SHP77 (cell line): ENCODE measurements around the gene YWHAE.
A peak's percentile ranks its signal among the peaks of the same experiment; 100 is the strongest.
"Not testable (repeated sequence)": the region's sequence is repeated elsewhere in the genome, so short reads cannot be mapped to it uniquely, and the experiment has no call there.

Experiments used
- DNase-seq, 2 experiments: peaks; one replicate each; lab custom pipeline; 2025; lab: John Stamatoyannopoulos, UW

YWHAE gene

GRCh38 chr17:1373707-1374237 is 26.2 kb downstream of the YWHAE start:
- DNase-seq, result no peak

DNA sequence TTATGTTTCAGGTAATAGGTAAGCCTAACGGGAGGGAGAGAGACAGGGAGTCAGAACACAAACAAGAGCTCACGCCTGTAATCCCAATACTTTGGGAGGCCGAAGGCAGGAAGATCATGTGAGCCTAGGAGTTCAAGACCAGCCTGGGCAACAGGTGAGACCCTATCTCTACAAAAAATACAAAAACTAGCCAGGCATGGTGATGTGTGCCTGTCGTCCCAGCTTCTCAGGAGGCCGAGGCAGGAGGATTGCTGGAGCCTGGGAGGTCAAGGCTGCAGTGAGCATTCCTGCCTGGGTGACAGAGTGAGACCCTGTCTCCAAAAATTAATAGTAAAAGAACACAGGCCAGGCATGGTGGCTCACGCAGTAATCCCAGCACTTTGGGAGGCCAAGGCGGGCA is 27.4 kb downstream of the YWHAE start:
- DNase-seq, result no peak

GRCh38 chr17:1371893-1372590 is 28.0 kb downstream of the YWHAE start:
- DNase-seq, result no peak

DNA sequence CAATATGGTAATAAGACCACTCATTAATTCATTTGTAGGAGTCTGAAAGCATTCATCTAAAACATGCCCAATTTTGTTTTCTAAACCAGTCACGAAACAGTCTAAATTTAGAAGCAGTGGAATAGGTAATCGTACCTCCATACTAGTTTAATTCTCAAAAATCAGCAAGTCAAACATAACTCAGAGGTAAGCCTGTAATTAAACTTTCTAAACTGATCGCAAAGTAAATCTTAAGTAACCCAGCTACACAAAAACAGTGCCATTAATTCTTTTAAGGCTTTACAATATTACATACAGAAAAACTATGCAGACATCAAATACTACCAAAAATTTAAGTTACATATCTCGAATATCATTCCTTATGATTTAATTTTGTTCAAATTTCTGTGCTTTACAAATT is 31.4 kb downstream of the YWHAE start:
- DNase-seq, result no peak

DNA sequence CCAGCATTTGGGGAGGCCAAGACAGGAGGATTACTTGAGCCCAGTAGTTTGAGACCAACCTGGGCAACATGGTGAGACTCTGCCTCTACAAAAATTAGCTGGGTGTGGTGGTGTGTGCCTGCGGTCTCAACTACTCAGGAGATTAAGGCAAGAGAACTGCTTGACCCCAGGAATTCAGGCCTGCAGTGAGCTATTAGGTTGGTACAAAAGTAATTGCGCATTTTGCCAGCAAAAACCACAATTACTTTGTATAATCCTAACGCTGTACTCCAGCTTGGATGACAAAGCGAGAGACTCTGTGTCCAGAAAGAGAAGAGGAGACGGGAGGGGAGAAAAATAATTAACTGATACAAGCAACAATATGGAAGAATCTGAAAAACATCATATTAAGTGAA is 32.7 kb downstream of the YWHAE start:
- DNase-seq, result no peak

GRCh38 chr17:1366234-1366633 is 33.8 kb downstream of the YWHAE start:
- DNase-seq, result no peak

- DNase-seq, result peak; percentile 80 to 82
Measured at GRCh38 chr17:1365445-1366039, 34.5 kb downstream of the YWHAE start.

DNA sequence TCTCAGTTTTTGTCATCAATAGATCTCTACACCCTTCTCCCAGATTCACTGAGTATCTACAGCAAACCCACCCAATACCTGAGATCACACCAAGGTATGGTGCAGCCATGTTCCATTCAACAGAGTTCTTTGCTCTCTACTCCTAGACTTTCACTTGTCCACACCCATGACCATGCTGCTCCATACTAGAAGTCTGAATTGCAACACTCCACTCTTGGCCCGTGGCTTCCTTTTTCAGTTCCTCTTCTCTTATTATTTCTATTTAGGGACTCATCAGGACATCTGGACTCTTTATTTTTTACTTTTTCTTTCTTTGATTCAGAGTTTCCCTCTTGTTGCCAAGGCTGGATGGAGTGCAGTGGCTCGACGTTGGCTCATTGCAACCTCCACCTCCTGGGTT is 37.1 kb downstream of the YWHAE start:
- DNase-seq, result no peak

- DNase-seq, result no peak
Measured at GRCh38 chr17:1362065-1362848, 37.8 kb downstream of the YWHAE start.

DNA sequence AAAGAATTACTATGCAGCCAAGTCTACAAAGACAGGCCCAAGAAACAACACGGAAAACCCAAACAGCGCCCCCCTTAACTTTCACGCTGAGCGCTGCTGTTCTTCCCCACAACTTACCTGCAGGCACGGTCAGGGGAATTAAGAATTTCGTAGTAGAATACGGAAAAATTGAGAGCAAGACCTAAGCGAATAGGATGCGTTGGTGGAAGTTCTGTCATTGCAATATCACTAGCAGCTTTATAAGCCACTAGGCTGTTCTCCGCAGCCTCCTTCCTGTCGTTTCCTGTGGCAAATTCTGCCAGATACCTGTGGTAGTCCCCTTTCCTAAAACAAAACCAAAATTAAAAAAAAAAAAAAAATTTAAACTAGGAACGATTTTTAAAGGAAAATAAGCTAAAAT is 39.0 kb downstream of the YWHAE start:
- no peak for DNase-seq

DNA sequence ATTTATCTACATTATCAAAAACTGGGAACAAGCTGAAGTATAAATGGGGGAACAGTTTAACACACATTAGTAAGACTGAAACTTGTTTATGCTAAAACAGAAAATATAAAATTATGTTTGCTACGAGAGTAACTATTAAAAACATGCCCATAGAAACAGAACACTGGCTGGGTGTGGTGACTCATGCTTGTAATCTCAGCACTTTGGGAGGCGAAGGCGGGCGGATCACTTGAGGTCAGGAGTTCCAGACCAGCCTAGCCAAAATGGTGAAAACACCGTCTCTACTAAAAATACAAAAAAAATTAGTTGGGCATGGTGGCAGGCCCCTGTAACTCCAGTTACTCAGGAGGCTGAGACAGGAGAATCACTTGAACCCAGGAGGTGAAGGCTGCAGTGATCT is 39.7 kb downstream of the YWHAE start:
- DNase-seq, result not testable (repeated sequence)

- no peak for DNase-seq
Measured at GRCh38 chr17:1354030-1354429, 46.0 kb downstream of the YWHAE start.

DNA sequence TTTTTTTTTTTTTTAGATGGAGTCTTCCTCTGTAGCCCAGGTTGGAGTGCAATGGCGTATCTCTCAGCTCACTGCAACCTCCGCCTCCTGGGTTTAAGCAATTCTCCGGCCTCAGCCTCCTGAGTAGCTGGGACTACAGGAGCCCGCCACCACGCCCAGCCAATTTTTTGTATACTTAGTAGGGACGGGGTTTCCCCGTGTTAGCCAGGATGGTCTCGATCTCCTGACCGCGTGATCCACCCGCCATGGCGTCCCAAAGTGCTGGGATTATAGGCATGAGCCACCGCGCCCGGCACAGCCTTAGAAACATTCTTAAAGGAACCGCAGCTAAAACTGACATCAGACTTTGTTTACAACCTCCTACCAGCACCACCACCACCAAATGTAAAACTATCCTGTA is 47.5 kb downstream of the YWHAE start:
- not testable (repeated sequence) for DNase-seq

GRCh38 chr17:1351971-1352370 is 48.1 kb downstream of the YWHAE start:
- DNase-seq, result no peak

GRCh38 chr17:1351275-1351674 is 48.7 kb downstream of the YWHAE start:
- DNase-seq, result no peak

- DNase-seq, result no peak
Measured at GRCh38 chr17:1347589-1348323, 52.3 kb downstream of the YWHAE start.

DNA sequence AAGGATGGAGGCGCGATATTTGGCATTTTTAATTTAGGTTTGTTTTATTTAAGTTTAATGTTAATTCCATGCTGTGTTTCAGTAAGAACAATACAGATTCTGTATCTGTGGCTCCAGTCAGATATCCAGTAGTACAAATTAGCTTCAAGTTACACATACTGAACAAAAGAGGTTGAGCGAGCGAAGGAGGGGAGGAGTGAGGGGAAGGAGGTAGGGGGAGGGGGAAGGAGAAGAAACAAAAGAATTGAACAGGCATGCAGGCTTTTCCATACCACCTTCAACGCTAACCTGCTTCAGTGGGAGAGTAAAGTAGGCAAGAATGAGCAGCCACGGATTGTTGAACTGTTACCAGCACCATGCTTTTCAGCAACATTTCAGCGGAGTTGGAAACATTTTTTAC is 55.5 kb downstream of the YWHAE start:
- no peak for DNase-seq

GRCh38 chr17:1343554-1343953 is 56.5 kb downstream of the YWHAE start:
- no peak for DNase-seq

- no peak for DNase-seq
Measured at GRCh38 chr17:1340371-1340770, 59.7 kb downstream of the YWHAE start.

DNA sequence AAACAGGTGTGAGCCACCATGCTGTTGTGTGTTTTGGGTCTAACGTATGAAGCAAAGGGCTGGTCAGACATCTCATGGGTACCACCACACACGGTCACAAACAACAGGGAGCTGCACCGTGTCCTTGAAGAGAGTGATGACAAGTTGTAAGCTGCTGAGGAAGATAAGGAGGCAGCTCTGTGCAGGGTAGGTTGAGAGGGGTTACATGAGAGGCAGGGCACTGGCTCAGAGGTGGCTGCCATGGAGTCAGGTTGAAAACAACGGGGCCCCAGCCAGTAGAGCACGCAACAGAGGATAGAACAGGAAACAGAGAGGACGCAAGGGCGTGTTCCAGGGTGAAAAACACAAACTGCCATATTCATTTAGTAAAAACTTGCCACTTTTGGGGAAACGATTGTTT is 68.3 kb downstream of the YWHAE start:
- DNase-seq, result no peak

DNA sequence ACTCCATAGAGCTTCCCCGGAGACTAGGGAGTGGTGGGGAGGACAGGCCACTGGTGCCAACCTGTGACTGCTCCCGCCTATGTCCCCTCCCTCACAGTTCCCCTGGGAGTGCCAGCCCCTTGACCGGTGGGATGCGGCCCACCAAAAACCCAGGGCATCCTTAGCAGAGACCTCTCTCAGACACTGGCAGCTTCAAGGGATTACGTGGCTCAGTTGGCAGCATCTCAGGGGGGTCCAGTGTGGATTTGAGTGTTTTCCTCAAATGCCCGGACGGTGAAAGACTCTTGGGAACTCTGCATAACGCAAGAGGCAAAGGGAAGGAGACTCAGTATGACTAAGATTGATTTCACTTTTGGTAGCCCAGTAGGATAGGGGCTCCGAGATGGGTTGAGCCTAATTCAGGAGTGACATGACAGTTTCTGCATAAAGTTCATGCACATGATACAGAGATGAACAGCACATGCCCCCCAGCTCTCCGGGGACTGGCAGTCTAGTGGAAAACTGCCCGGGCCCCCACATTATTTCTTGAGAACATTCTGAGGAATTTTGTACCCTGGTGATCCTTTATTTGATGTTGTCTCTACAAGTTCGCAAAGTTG is 70.2 kb downstream of the YWHAE start:
- no peak for DNase-seq

DNA sequence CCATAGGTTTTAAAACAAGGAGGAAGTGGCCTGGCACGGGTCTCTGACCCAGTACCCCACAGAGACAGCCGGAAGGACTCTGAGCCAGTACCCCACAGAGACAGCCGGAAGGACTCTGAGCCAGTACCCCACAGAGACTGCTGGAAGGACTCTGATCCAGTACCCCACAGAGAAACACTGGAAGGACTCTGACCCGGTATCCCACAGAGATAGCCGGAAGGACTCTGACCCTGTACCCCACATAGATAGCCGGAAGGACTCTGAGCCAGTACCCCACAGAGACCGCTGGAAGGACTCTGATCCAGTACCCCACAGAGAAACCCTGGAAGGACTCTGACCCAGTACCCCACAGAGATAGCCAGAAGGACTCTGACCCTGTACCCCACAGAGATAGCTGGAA is 71.6 kb downstream of the YWHAE start:
- no peak for DNase-seq
